ENCODE data around the gene LTBR.

DNA sequence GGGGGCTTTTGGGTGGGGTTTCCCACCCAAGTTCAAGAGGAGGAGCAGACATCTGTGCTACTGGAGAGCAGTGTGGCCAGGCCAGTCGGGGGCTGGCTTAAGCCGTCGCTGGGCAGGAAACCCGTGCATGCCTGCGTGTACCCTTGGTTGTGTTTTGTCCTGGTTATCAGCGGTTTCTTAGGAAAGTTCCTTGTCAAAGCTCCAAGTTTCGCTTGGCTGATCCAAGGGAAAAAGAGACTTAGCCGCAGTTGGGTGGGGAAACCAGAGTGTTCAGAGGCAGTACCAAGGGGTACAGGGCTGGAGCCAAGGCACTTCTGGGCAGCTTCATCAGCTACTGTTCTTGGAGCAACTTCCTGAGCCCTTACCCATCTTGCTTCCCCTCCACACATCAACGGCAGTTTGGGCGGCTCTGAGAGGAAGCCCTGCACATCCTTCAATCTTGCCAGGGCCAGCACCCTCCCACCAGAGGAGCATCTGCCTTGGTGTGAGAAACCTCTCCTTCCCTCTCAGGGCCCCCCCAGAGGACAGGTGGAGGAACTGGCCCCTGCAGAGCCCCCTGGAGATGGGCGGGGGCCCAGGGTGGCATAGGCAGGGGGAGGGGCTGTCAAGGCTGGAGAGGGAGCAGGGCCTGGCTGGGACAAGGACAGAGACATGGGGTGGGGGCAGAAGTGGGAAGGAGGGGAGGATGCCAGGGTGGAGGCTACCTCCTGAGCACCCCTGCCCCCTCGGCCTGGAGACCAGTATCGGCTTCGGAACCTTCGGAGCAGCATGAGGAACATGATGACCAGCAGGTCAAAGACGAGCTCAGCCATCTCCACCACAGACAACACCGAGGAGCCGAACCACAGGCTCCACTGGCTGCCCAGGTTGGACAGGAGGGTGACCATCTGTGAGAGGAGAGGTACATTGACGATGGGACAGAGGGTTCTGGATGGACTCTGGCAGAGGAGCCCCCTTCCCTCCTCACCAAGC, 36.3 kb upstream of the LTBR start:
- TF ChIP-seq EZH2 (IDR thresholded peaks at IDR 0.05; ENCODE audit: borderline replicate concordance) (no peak), EZH2phosphoT487 (IDR thresholded peaks at IDR 0.05; ENCODE audit: low read depth, severe bottlenecking, unreplicated experiment) (no peak)
